GM06990 (cell line): ENCODE data around the gene KLC4.

ENCODE experiments used
- DNase-seq: peaks from one replicate; pipeline ENCODE4 v3.0.0-alpha.2; 2011; ENCODE audit not compliant: insufficient read length; ENCODE audit errors: extremely low read depth
- H3K27me3 ChIP-seq: replicated peaks from 2 replicates; pipeline ENCODE4 v1.6.0; 2011; ENCODE audit warnings: low read length; ENCODE audit not compliant: control insufficient read depth, insufficient read depth
- H3K36me3 ChIP-seq: 2 replicates; pipeline ENCODE4 v1.5.1; 2011; ENCODE audit warnings: low read length; ENCODE audit not compliant: control insufficient read depth, insufficient read depth
- H3K4me3 ChIP-seq: replicated peaks from 2 replicates; pipeline ENCODE4 v1.5.1; 2011; ENCODE audit warnings: low read depth, mild to moderate bottlenecking, control low read depth, low read length
- TF ChIP-seq, protein P1 (sequence below): IDR thresholded peaks from 2 replicates; pipeline ENCODE4 v1.5.1; 2011; ENCODE audit warnings: low read length, control low read depth, mild to moderate bottlenecking, inconsistent platforms; ENCODE audit not compliant: insufficient read depth, poor library complexity, severe bottlenecking

The KLC4 gene

DNA sequence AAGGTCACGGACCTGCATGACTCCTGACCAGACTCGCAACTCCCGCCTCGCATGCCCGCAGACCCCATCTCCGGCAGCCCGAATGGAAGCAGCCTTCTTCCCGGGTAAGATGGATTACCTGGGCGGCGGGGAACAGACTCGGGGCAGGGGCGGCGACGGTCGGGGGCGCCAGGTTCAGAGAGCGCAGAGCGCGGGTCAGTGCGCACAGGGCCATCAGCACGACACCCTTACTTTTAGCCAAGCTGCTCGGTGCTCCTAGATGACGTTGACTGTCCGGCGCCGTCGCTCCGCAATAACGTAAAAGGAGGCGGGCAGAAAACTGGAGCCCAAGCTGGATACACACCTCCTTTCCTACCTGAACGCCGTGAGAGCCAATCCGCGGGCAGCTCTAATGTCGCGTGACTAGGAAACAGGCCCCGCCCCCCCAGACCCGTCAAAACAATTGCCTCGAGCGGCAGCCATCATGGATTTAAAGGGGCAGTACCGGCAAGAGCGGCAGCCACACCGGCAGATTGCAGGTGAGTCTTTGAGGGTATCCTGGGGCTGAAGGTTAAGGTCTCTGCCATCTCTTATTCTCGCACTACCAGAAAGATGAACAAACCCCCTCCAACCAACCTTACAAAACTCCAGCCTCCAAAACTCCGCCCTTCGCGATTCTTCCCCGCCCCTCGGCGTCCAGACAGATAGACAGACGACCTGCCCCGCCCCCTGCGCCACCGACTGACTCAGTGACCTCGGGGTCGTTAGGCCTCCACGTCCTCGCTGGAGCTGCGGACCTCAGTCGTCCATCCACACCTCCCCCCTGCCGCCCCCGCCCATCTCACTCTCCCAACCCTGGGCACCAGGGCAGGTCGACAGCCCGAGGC lies at the start of gene KLC4, which contains the start of gene MRPL2:
TSS of gene KLC4 (plus strand) at position 464 of the 866 bp plus-strand sequence. CDS start 1,705 bp downstream, outside the sequence.
TSS of gene MRPL2 (minus strand) at position 267 of the 866 bp plus-strand sequence. CDS start at position 214, 53 bp downstream.
- peaks cover 10% of the 10 kb centered on the region for H3K36me3 ChIP-seq
- TF ChIP-seq, protein P1, sequence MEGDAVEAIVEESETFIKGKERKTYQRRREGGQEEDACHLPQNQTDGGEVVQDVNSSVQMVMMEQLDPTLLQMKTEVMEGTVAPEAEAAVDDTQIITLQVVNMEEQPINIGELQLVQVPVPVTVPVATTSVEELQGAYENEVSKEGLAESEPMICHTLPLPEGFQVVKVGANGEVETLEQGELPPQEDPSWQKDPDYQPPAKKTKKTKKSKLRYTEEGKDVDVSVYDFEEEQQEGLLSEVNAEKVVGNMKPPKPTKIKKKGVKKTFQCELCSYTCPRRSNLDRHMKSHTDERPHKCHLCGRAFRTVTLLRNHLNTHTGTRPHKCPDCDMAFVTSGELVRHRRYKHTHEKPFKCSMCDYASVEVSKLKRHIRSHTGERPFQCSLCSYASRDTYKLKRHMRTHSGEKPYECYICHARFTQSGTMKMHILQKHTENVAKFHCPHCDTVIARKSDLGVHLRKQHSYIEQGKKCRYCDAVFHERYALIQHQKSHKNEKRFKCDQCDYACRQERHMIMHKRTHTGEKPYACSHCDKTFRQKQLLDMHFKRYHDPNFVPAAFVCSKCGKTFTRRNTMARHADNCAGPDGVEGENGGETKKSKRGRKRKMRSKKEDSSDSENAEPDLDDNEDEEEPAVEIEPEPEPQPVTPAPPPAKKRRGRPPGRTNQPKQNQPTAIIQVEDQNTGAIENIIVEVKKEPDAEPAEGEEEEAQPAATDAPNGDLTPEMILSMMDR = no peak
- H3K4me3 ChIP-seq = peak within 1 kb of the TSS; percentile 75
- H3K27me3 ChIP-seq = no peaks in the 10 kb centered on the region
- peak; percentile 94 for DNase-seq

DNA sequence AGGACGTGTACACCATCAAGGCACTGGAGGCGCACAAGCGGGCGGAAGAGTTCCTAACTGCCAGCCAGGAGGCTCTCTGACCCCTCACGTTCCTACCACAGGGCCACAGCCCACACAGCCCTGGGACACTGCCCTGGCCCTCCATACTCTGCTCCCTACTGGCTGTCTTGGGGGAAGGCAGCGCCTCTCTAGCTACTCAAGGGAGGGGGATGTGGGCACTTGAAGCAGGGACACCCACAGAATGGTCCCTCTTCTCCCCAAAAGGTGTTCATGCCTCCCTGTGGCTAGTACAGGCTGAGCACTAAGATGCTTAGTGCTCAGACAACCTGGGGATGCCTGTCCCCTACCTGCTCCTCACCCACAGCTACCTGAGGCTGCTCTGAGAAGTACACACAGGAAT lies 48.2 kb upstream of the KLC4 start:
- TF ChIP-seq, protein P1 = no peak
- H3K27me3 ChIP-seq = no peaks in the 10 kb centered on the region
- no peak overlapping the region for H3K4me3 ChIP-seq
- no peak for DNase-seq
- peaks cover 30% of the 10 kb centered on the region for H3K36me3 ChIP-seq

DNA sequence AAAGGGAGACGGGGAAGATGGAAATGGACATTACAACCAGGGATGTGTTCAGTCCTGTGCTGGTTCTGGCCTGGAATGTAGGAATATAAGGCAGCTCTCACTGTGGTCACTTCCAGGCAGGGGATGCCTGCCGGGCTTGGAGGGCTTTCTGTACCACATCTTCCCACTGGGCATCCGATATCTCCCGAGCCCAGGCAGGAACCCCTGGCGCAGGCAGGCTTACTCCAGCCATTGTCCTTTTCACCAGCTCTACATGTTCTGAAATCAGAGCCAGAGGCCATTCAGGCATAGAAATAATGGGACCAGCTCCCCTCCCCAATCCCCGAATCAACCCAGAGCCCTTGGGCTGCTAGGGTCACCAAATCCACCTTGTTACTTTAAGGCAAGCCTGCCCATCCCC lies 47.1 kb upstream of the KLC4 start:
- H3K4me3 ChIP-seq = peak overlapping the region; percentile 67
- TF ChIP-seq, protein P1 = no peak
- peaks cover 26% of the 10 kb centered on the region for H3K36me3 ChIP-seq
- no peak for DNase-seq
- no peaks in the 10 kb centered on the region for H3K27me3 ChIP-seq

DNA sequence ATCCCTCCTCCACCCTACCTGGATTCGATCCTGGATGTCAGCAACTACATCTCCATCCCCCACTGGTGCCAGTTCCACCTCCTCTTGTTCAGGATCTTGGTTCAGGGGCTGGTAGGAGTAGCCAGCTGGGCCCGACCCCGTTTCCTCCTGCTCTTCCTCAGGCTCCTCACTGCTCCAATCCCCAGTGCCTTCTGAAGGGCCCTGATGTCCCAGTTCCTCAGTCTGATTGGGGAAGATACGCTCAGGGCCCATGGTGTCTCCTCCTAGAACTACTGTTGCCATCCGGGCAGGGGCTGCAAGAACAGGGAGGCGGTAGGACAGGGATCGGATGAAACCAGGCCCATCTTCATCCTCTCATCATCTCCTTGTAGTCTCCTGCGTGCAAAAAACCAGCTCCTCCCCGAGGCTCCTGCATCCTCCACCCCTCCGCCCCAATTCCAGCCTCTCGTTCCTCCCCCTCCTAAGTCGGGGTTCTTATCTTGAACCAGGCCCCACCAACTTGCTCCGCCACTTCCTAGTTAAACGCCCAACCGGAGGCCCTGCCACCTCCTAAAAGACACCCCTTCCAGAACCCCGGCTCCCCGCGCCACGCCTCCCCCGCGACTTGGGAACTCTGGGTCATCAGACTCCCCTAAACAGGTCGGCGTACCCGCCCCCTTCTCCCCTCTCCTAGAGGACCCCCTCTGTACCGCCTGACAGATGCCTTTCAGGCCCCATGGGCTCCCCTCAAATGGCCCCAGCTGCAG lies 46.2 kb upstream of the KLC4 start:
- Histone ChIP-seq H3K27me3 (no peaks in the 10 kb centered on the region), H3K36me3 (peaks cover 24% of the 10 kb centered on the region), H3K4me3 (peak overlapping the region; percentile 67)
- no peak for DNase-seq
- TF ChIP-seq, protein P1 = no peak

DNA sequence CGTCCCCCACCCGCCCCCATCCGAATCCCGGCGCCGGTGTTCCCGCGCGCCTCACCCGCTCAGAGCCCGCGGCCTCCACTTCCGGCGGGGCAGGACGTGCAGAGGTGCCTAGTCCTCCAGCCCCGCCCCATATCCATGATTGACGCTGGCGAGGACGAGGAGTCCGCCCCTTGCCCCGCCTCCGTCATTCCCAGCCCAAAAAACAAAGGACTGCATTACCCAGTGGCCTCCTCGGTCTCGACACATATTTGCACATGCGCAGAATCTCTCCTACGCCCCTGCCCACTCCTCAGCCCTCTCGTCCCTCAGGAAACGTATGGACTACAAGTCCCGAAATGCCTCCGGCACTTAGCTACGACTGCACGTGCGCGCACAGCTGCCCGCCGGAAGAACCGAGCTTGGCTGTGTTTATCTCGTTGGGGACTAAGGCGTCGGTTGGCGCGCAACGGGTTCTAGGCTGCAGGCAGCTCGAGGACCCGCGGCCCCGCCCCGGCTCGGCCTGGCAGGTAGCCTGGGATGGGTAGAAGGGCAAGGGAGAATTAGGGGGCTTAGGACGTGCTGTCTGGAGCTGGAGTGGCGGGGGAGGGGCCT lies 45.5 kb upstream of the KLC4 start, which contains the start of the genes KLHDC3 and MEA1:
TSS of gene KLHDC3 (plus strand) at position 407 of the 591 bp plus-strand sequence. CDS start 2,944 bp downstream, outside the sequence.
TSS of gene MEA1 (minus strand) at position 104 of the 591 bp plus-strand sequence. CDS start 133 bp downstream, outside the sequence.
- H3K27me3 ChIP-seq = no peaks in the 10 kb centered on the region
- peak; percentile 98 for DNase-seq
- TF ChIP-seq, protein P1 = no peak
- H3K36me3 ChIP-seq = peaks cover 26% of the 10 kb centered on the region
- peak within 1 kb of the TSS; percentile 67 for H3K4me3 ChIP-seq
